ENCODE results near the gene CLPSL2.

GRCh38 chr6:35817515-35817914, 41.1 kb downstream of the CLPSL2 start:
- TF ChIP-seq CTCF (IDR thresholded peaks at IDR 0.05) (no peak), POLR2A (IDR thresholded peaks at IDR 0.05) (no peak), EP300 (IDR thresholded peaks at IDR 0.05) (no peak), POLR2AphosphoS5 (IDR thresholded peaks at IDR 0.05) (no peak)
